Measurements from ENCODE around the gene TMEM247. TPM values are rescaled to one million over a fixed set of nuclear protein-coding genes. Genes with fewer than 3 reads are reported as not detected.
A peak's percentile ranks its signal among the peaks of the same experiment; 100 is the strongest.

TMEM247 gene
- total and polyA plus RNA-seq, 2 donors (not counting 1 experiment from before 2014, with no cell fraction given), result not detected

GRCh38 chr2:46477925-46478324 is 1.4 kb upstream of the TMEM247 start:
- Histone ChIP-seq H3K79me2 (ENCODE audit: control insufficient read depth, insufficient read depth, low read length) (no peaks in the 10 kb centered on the region), H4K20me1 (ENCODE audit: control insufficient read depth, extremely low read depth, insufficient read depth, low read length) (no peaks in the 10 kb centered on the region), H3K36me3 (ENCODE audit: control insufficient read depth, insufficient read depth, low read length) (no peaks in the 10 kb centered on the region), H3K4me2 (ENCODE audit: extremely low read depth, insufficient read depth, low read length) (no peak overlapping the region), H3K9ac (ENCODE audit: insufficient read depth, low read length) (no peak overlapping the region), H3K4me1 (ENCODE audit: control insufficient read depth, extremely low read depth, insufficient read depth, low read length) (peaks cover 10% of the 10 kb centered on the region), H3K9me3 (ENCODE audit: control insufficient read depth, insufficient read depth, low read depth, low read length) (no peaks in the 10 kb centered on the region), H3K27me3 (ENCODE audit: control insufficient read depth, insufficient read depth, low read length) (no peaks in the 10 kb centered on the region), H3K4me3 (replicated peaks in 1 of 4; ENCODE audit: control extremely low read depth in 1 of 4, insufficient read depth in 1 of 4, low read depth in 3 of 4, low read length in 4 of 4) (no peak overlapping the region), H2AFZ (ENCODE audit: low read length) (no peak overlapping the region), H3K27ac (ENCODE audit: insufficient read depth, low read length) (no peak overlapping the region)
- no peak for TF ChIP-seq EZH2 (IDR thresholded peaks at IDR 0.05; ENCODE audit: low read length, missing control alignments)
- TF ChIP-seq, protein P1, sequence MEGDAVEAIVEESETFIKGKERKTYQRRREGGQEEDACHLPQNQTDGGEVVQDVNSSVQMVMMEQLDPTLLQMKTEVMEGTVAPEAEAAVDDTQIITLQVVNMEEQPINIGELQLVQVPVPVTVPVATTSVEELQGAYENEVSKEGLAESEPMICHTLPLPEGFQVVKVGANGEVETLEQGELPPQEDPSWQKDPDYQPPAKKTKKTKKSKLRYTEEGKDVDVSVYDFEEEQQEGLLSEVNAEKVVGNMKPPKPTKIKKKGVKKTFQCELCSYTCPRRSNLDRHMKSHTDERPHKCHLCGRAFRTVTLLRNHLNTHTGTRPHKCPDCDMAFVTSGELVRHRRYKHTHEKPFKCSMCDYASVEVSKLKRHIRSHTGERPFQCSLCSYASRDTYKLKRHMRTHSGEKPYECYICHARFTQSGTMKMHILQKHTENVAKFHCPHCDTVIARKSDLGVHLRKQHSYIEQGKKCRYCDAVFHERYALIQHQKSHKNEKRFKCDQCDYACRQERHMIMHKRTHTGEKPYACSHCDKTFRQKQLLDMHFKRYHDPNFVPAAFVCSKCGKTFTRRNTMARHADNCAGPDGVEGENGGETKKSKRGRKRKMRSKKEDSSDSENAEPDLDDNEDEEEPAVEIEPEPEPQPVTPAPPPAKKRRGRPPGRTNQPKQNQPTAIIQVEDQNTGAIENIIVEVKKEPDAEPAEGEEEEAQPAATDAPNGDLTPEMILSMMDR (conservative IDR thresholded peaks at IDR 0.05 in 1 of 2, IDR thresholded peaks at IDR 0.05 in 1 of 2; ENCODE audit: low read depth in 1 of 2, low read length in 2 of 2), result no peak
- no peak for DNase-seq (ENCODE audit: low read depth in 2 of 2)

GRCh38 chr2:46480562-46480961 is 1.2 kb downstream of the TMEM247 start:
- Histone ChIP-seq H3K4me2 (ENCODE audit: extremely low read depth, insufficient read depth, low read length) (no peak overlapping the region), H3K79me2 (ENCODE audit: control insufficient read depth, insufficient read depth, low read length) (no peaks in the 10 kb centered on the region), H3K4me3 (replicated peaks in 1 of 4; ENCODE audit: control extremely low read depth in 1 of 4, insufficient read depth in 1 of 4, low read depth in 3 of 4, low read length in 4 of 4) (no peak overlapping the region), H3K27me3 (ENCODE audit: control insufficient read depth, insufficient read depth, low read length) (no peaks in the 10 kb centered on the region), H3K9ac (ENCODE audit: insufficient read depth, low read length) (no peak overlapping the region), H4K20me1 (ENCODE audit: control insufficient read depth, extremely low read depth, insufficient read depth, low read length) (no peaks in the 10 kb centered on the region), H3K4me1 (ENCODE audit: control insufficient read depth, extremely low read depth, insufficient read depth, low read length) (peaks cover 10% of the 10 kb centered on the region), H3K27ac (ENCODE audit: insufficient read depth, low read length) (no peak overlapping the region), H3K36me3 (ENCODE audit: control insufficient read depth, insufficient read depth, low read length) (no peaks in the 10 kb centered on the region), H2AFZ (ENCODE audit: low read length) (no peak overlapping the region), H3K9me3 (ENCODE audit: control insufficient read depth, insufficient read depth, low read depth, low read length) (no peaks in the 10 kb centered on the region)
- no peak for DNase-seq (ENCODE audit: low read depth in 2 of 2)
- no peak for TF ChIP-seq EZH2 (IDR thresholded peaks at IDR 0.05; ENCODE audit: low read length, missing control alignments)
- TF ChIP-seq, protein P1 (conservative IDR thresholded peaks at IDR 0.05 in 1 of 2, IDR thresholded peaks at IDR 0.05 in 1 of 2; ENCODE audit: low read depth in 1 of 2, low read length in 2 of 2), result no peak

GRCh38 chr2:46481198-46482193 is 2.1 kb downstream of the TMEM247 start:
- peak overlapping the region; percentile 51 for H3K27ac ChIP-seq (ENCODE audit: insufficient read depth, low read length)
- peak; percentile 90 to 97 for DNase-seq (ENCODE audit: low read depth in 2 of 2)
- H3K79me2 ChIP-seq (ENCODE audit: control insufficient read depth, insufficient read depth, low read length), result no peaks in the 10 kb centered on the region
- no peaks in the 10 kb centered on the region for H4K20me1 ChIP-seq (ENCODE audit: control insufficient read depth, extremely low read depth, insufficient read depth, low read length)
- no peak overlapping the region for H3K9ac ChIP-seq (ENCODE audit: insufficient read depth, low read length)
- TF ChIP-seq EZH2 (IDR thresholded peaks at IDR 0.05; ENCODE audit: low read length, missing control alignments), result no peak
- TF ChIP-seq, protein P1 (conservative IDR thresholded peaks at IDR 0.05 in 1 of 2, IDR thresholded peaks at IDR 0.05 in 1 of 2; ENCODE audit: low read depth in 1 of 2, low read length in 2 of 2), result no peak
- H3K36me3 ChIP-seq (ENCODE audit: control insufficient read depth, insufficient read depth, low read length), result no peaks in the 10 kb centered on the region
- H3K4me1 ChIP-seq (ENCODE audit: control insufficient read depth, extremely low read depth, insufficient read depth, low read length), result peaks cover 10% of the 10 kb centered on the region
- no peaks in the 10 kb centered on the region for H3K27me3 ChIP-seq (ENCODE audit: control insufficient read depth, insufficient read depth, low read length)
- peak overlapping the region; percentile 33 for H3K4me2 ChIP-seq (ENCODE audit: extremely low read depth, insufficient read depth, low read length)
- H2AFZ ChIP-seq (ENCODE audit: low read length), result no peak overlapping the region
- no peaks in the 10 kb centered on the region for H3K9me3 ChIP-seq (ENCODE audit: control insufficient read depth, insufficient read depth, low read depth, low read length)
- no peak overlapping the region for H3K4me3 ChIP-seq (replicated peaks in 1 of 4; ENCODE audit: control extremely low read depth in 1 of 4, insufficient read depth in 1 of 4, low read depth in 3 of 4, low read length in 4 of 4)
